K562 (cell line): ENCODE results near the gene ZNF140. TPM values are rescaled to one million over a fixed set of nuclear protein-coding genes. Genes with fewer than 3 reads are reported as not detected.
A peak's percentile ranks its signal among the peaks of the same experiment; 100 is the strongest.

ENCODE experiments used
- ATF7 ChIP-seq: fragments of 450-650 bp; IDR thresholded peaks from 2 replicates; pipeline ENCODE4 v1.7.1; 2014; ENCODE audit warnings: mild to moderate bottlenecking, moderate library complexity
- E2F3 ChIP-seq: fragments of 250-450 bp; sonication (Bioruptor Pico); IDR thresholded peaks from 2 replicates; pipeline ENCODE4 v1.4.0; 2020; ENCODE audit warnings: mild to moderate bottlenecking
- NCOA4 ChIP-seq: fragments of 450-650 bp; IDR thresholded peaks from 2 replicates; pipeline ENCODE4 v1.6.1; 2018; ENCODE audit warnings: mild to moderate bottlenecking; ENCODE audit not compliant: partially characterized antibody
- NFIC ChIP-seq: fragments of 450-650 bp; IDR thresholded peaks from 2 replicates; pipeline ENCODE4 v1.6.1; 2017; ENCODE audit warnings: mild to moderate bottlenecking, inconsistent platforms
- PHF20 ChIP-seq: fragments of 450-650 bp; IDR thresholded peaks from 2 replicates; pipeline ENCODE4 v1.6.1; 2018; ENCODE audit not compliant: partially characterized antibody
- RNF2 ChIP-seq: sonication (generic); IDR thresholded peaks from 2 replicates; pipeline ENCODE4 v1.6.1; 2016
- SMAD3 ChIP-seq: fragments of 450-650 bp; formaldehyde crosslinking; conservative IDR thresholded peaks from 2 replicates; pipeline ENCODE4 v1.4.0; 2020; ENCODE audit warnings: mild to moderate bottlenecking
- SRSF3 ChIP-seq: fragments of 200-400 bp; formaldehyde crosslinking; IDR thresholded peaks from 2 replicates; pipeline ENCODE4 v1.6.1; 2016; ENCODE audit warnings: mild to moderate bottlenecking, low read length, moderate library complexity; ENCODE audit not compliant: insufficient read depth
- STAG1 ChIP-seq: sonication (generic); formaldehyde crosslinking; IDR thresholded peaks from 2 replicates; pipeline ENCODE4 v1.5.0; 2020; ENCODE audit warnings: missing genetic modification reagents, borderline replicate concordance
- ZFX ChIP-seq: sonication (generic); formaldehyde crosslinking; IDR thresholded peaks from 2 replicates; pipeline ENCODE4 v1.8.0; 2022; ENCODE audit warnings: mild to moderate bottlenecking, missing genetic modification reagents, moderate library complexity
- ZNF347 ChIP-seq: fragments of 450-650 bp; formaldehyde crosslinking; IDR thresholded peaks from 2 replicates; pipeline ENCODE4 v1.4.0; 2020; ENCODE audit warnings: low read depth, mild to moderate bottlenecking, moderate library complexity
- ZNF778 ChIP-seq: fragments of 450-650 bp; formaldehyde crosslinking; IDR thresholded peaks from 2 replicates; pipeline ENCODE4 v1.4.0; 2020; ENCODE audit warnings: mild to moderate bottlenecking, moderate library complexity
- ZNF780A ChIP-seq: fragments of 250-450 bp; sonication (Bioruptor Pico); IDR thresholded peaks from 2 replicates; pipeline ENCODE4 v1.5.0; 2021; ENCODE audit warnings: mild to moderate bottlenecking
- polyA plus RNA-seq, 8 experiments: library from polyadenylated mRNA; depleted of rRNA in 4 of 8; stranded (reverse) in 5 of 8; unstranded in 3 of 8; fragments of >200 nt; fragmentation: Nextera tagmentation in 2 of 8; fragmentation: Illumina TruSeq in 1 of 8; extraction: Ambion mirVana in 2 of 8; extraction: Trizol in 1 of 8; gene quantifications; 2 replicates each; pipeline versions ENCODE4 v1.2.1 to v1.2.3, GENCODE V29; 2011 to 2014; ENCODE audit warnings: inconsistent platforms in 1 of 8, missing spikeins in 1 of 8
- total RNA-seq, 7 experiments: library from RNA; depleted of rRNA in 6 of 7; stranded (reverse); fragments of >200 nt in 6 of 7; fragmentation: Illumina TruSeq in 2 of 7; extraction: Trizol in 2 of 7; gene quantifications; 2 replicates each; pipeline versions ENCODE4 v1.2.1 to v1.2.3, GENCODE V29; 2011 to 2021; ENCODE audit warnings: low replicate concordance in 1 of 7
- TF ChIP-seq, protein P1 (sequence below): fragments of 250-450 bp; sonication (Bioruptor Pico); IDR thresholded peaks from 2 replicates; pipeline ENCODE4 v1.8.0; 2022; ENCODE audit warnings: moderate library complexity, mild to moderate bottlenecking, inconsistent platforms
- TF ChIP-seq, protein P2 (sequence below): fragments of 250-450 bp; sonication (Bioruptor Pico); IDR thresholded peaks from 2 replicates; pipeline ENCODE4 v1.9.0; 2021; ENCODE audit warnings: mild to moderate bottlenecking, inconsistent platforms
- TF ChIP-seq, protein P3 (sequence below): fragments of 450-650 bp; IDR thresholded peaks from 2 replicates; pipeline ENCODE4 v1.6.1; 2017; ENCODE audit warnings: antibody characterized with exemption, mild to moderate bottlenecking
- TF ChIP-seq, protein P4 (sequence below): fragments of 450-650 bp; formaldehyde crosslinking; IDR thresholded peaks from 2 replicates; pipeline ENCODE4 v1.4.0; 2020; ENCODE audit warnings: mild to moderate bottlenecking, moderate library complexity
- TF ChIP-seq, protein P5 (sequence below), 2 experiments: fragments of 450-650 bp in 1 of 2; sonication (generic) in 1 of 2; formaldehyde crosslinking in 1 of 2; IDR thresholded peaks in 1 of 2; conservative IDR thresholded peaks in 1 of 2; 2 replicates each; pipeline versions ENCODE4 v1.6.1 to v1.8.1; 2016 to 2023; ENCODE audit warnings: mild to moderate bottlenecking in 2 of 2, moderate library complexity in 2 of 2, inconsistent platforms in 1 of 2, missing genetic modification reagents in 1 of 2

The ZNF140 gene
- total and polyA plus RNA-seq, 9 of the 15 experiments (the other 6 are each of a cell fraction or from before 2014, with no cell fraction given) = 1.6 to 10.9 (median 5.3) TPM

DNA sequence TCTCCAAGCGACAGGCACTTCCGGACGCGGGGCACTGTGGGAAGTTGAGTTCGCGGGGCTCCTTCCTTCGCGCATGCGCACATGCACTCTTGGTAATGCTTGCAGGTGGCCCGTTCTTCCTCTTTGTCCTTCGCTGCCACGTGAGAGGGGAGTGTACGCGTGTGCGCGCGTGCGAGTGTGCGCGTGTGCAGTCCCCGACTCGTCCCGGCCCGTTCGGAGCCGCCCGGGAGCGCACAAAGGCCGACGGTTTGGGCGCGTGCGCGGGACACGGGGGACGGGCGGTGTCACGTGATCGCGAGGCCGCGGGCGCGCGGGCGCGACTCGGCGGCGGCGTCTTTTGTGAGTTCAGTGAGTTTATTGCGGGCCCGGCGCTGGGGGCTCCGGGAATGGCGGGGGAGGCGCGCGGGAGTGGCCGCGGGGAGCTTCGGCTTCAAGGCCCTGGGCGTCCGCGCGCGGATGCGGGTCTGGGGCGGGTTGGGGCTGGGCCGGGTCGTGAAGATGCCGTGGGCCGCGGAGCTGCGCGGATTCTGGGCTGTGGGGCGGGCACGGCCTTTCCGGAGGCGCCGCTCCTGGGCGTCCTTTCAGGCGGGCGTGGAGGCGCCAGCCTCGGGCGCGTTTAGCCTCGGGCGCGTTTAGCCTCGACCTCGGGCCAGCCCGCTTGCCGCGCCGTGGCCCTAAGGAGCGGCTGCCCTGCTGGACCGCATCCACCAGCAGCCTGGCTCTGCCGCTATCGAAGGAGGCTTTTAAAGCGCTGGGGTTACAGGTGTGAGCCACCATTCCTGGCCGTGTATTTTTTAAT, 43.3 kb upstream of the ZNF140 start, which contains the start of gene ZNF84 (continued):
- peak; percentile 67 for TF ChIP-seq PHF20
- no peak for TF ChIP-seq ZNF347 (CRISPR knock-in tag)
- TF ChIP-seq SMAD3 (CRISPR knock-in tag) = 0 out of 2 replicates have a peak, but pooled peaks have one; percentile 29
- TF ChIP-seq ATF7 = peak; percentile 72
- peak; percentile 30; the same call in 1 of the 2 replicates for TF ChIP-seq NFIC
- TF ChIP-seq SRSF3 = no peak
- TF ChIP-seq NCOA4 = no peak
- TF ChIP-seq, protein P1, sequence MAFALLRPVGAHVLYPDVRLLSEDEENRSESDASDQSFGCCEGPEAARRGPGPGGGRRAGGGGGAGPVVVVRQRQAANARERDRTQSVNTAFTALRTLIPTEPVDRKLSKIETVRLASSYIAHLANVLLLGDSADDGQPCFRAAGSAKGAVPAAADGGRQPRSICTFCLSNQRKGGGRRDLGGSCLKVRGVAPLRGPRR = no peak
- TF ChIP-seq ZNF778 = no peak
- TF ChIP-seq, protein P2, sequence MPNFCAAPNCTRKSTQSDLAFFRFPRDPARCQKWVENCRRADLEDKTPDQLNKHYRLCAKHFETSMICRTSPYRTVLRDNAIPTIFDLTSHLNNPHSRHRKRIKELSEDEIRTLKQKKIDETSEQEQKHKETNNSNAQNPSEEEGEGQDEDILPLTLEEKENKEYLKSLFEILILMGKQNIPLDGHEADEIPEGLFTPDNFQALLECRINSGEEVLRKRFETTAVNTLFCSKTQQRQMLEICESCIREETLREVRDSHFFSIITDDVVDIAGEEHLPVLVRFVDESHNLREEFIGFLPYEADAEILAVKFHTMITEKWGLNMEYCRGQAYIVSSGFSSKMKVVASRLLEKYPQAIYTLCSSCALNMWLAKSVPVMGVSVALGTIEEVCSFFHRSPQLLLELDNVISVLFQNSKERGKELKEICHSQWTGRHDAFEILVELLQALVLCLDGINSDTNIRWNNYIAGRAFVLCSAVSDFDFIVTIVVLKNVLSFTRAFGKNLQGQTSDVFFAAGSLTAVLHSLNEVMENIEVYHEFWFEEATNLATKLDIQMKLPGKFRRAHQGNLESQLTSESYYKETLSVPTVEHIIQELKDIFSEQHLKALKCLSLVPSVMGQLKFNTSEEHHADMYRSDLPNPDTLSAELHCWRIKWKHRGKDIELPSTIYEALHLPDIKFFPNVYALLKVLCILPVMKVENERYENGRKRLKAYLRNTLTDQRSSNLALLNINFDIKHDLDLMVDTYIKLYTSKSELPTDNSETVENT (CRISPR knock-in tag) = no peak
- TF ChIP-seq, protein P3, sequence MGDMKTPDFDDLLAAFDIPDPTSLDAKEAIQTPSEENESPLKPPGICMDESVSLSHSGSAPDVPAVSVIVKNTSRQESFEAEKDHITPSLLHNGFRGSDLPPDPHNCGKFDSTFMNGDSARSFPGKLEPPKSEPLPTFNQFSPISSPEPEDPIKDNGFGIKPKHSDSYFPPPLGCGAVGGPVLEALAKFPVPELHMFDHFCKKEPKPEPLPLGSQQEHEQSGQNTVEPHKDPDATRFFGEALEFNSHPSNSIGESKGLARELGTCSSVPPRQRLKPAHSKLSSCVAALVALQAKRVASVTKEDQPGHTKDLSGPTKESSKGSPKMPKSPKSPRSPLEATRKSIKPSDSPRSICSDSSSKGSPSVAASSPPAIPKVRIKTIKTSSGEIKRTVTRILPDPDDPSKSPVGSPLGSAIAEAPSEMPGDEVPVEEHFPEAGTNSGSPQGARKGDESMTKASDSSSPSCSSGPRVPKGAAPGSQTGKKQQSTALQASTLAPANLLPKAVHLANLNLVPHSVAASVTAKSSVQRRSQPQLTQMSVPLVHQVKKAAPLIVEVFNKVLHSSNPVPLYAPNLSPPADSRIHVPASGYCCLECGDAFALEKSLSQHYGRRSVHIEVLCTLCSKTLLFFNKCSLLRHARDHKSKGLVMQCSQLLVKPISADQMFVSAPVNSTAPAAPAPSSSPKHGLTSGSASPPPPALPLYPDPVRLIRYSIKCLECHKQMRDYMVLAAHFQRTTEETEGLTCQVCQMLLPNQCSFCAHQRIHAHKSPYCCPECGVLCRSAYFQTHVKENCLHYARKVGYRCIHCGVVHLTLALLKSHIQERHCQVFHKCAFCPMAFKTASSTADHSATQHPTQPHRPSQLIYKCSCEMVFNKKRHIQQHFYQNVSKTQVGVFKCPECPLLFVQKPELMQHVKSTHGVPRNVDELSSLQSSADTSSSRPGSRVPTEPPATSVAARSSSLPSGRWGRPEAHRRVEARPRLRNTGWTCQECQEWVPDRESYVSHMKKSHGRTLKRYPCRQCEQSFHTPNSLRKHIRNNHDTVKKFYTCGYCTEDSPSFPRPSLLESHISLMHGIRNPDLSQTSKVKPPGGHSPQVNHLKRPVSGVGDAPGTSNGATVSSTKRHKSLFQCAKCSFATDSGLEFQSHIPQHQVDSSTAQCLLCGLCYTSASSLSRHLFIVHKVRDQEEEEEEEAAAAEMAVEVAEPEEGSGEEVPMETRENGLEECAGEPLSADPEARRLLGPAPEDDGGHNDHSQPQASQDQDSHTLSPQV = no peak
- no peak for TF ChIP-seq ZNF780A
- TF ChIP-seq, protein P4, sequence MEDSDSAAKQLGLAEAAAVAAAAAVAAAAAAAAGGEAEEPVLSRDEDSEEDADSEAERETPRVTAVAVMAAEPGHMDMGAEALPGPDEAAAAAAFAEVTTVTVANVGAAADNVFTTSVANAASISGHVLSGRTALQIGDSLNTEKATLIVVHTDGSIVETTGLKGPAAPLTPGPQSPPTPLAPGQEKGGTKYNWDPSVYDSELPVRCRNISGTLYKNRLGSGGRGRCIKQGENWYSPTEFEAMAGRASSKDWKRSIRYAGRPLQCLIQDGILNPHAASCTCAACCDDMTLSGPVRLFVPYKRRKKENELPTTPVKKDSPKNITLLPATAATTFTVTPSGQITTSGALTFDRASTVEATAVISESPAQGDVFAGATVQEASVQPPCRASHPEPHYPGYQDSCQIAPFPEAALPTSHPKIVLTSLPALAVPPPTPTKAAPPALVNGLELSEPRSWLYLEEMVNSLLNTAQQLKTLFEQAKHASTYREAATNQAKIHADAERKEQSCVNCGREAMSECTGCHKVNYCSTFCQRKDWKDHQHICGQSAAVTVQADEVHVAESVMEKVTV = no peak
- peak; percentile 58; the same call in 1 of the 2 replicates for TF ChIP-seq RNF2
- TF ChIP-seq, protein P5, sequence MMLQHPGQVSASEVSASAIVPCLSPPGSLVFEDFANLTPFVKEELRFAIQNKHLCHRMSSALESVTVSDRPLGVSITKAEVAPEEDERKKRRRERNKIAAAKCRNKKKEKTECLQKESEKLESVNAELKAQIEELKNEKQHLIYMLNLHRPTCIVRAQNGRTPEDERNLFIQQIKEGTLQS (IDR thresholded peaks at IDR 0.05) = no peak
- TF ChIP-seq, protein P5 (CRISPR knock-in tag; conservative IDR thresholded peaks at IDR 0.05) = no peak
- TF ChIP-seq ZFX (CRISPR knock-in tag) = peak; percentile 94
- peak; percentile 23; the same call in 1 of the 2 replicates for TF ChIP-seq STAG1 (CRISPR knock-in tag)
- TF ChIP-seq E2F3 = peak; percentile 80; the same call in 1 of the 2 replicates
